H9 (cell line): Measurements from ENCODE around the gene RND2. TPM values are rescaled to one million over a fixed set of nuclear protein-coding genes. Genes with fewer than 3 reads are reported as not detected.
A peak's percentile ranks its signal among the peaks of the same experiment; 100 is the strongest.

Experiments used
- DNase-seq: peaks from one replicate; pipeline ENCODE4 v3.0.0-alpha.2; 2017
- H2AFZ ChIP-seq: one replicate; pipeline ENCODE4 v1.6.1; 2013; ENCODE audit warnings: mild to moderate bottlenecking, low read length, control low read depth, moderate library complexity
- H2AK5ac ChIP-seq: 2 replicates; pipeline ENCODE4 v1.6.1; 2013; ENCODE audit warnings: low read length, control low read depth, mixed read lengths; ENCODE audit not compliant: insufficient read length
- H2BK120ac ChIP-seq: one replicate; pipeline ENCODE4 v1.6.1; 2013; ENCODE audit warnings: low read depth, mild to moderate bottlenecking, low read length, control low read depth, inconsistent platforms; ENCODE audit not compliant: poor library complexity, severe bottlenecking
- H2BK12ac ChIP-seq: 2 replicates; pipeline ENCODE4 v1.6.1; 2013; ENCODE audit warnings: low read length, control low read depth, mixed read lengths, low read depth; ENCODE audit not compliant: insufficient read length
- H2BK15ac ChIP-seq: 2 replicates; pipeline ENCODE4 v1.6.1; 2013; ENCODE audit warnings: low read depth, low read length, control low read depth
- H2BK20ac ChIP-seq: one replicate; pipeline ENCODE4 v1.6.1; 2013; ENCODE audit warnings: low read depth, mild to moderate bottlenecking, low read length, control low read depth, inconsistent platforms; ENCODE audit not compliant: poor library complexity, severe bottlenecking
- H2BK5ac ChIP-seq: 2 replicates; pipeline ENCODE4 v1.6.1; 2013; ENCODE audit warnings: low read length, control low read depth, mixed read lengths; ENCODE audit not compliant: insufficient read length
- H3K14ac ChIP-seq: 2 replicates; pipeline ENCODE4 v1.6.1; 2013; ENCODE audit warnings: low read length, control low read depth; ENCODE audit not compliant: insufficient read depth
- H3K18ac ChIP-seq: 2 replicates; pipeline ENCODE4 v1.6.1; 2013; ENCODE audit warnings: low read depth, mild to moderate bottlenecking, mixed read lengths, low read length, control low read depth; ENCODE audit not compliant: insufficient read length
- H3K23ac ChIP-seq: 2 replicates; pipeline ENCODE4 v1.6.1; 2013; ENCODE audit warnings: low read length, control low read depth, mixed read lengths, low read depth; ENCODE audit not compliant: insufficient read length
- H3K23me2 ChIP-seq: 2 replicates; pipeline ENCODE4 v1.6.1; 2013; ENCODE audit warnings: low read depth, mild to moderate bottlenecking, mixed read lengths, low read length, control low read depth; ENCODE audit not compliant: insufficient read length, poor library complexity, severe bottlenecking
- H3K27ac ChIP-seq: 2 replicates; pipeline ENCODE4 v1.5.1; 2013; ENCODE audit warnings: low read length, control low read depth, mixed read lengths, low read depth; ENCODE audit not compliant: insufficient read length
- H3K27me3 ChIP-seq: 2 replicates; pipeline ENCODE4 v1.6.1; 2013; ENCODE audit warnings: low read length, control low read depth, inconsistent platforms; ENCODE audit not compliant: insufficient read depth
- H3K4ac ChIP-seq: 2 replicates; pipeline ENCODE4 v1.6.1; 2013; ENCODE audit warnings: low read depth, mild to moderate bottlenecking, control low read depth, inconsistent platforms, low read length, moderate library complexity
- H3K4me1 ChIP-seq: 2 replicates; pipeline ENCODE4 v1.6.1; 2013; ENCODE audit warnings: low read length, control low read depth, inconsistent platforms; ENCODE audit not compliant: insufficient read depth
- H3K4me2 ChIP-seq: 2 replicates; pipeline ENCODE4 v1.6.1; 2013; ENCODE audit warnings: low read length, control low read depth, mixed read lengths; ENCODE audit not compliant: insufficient read length, insufficient read depth
- H3K56ac ChIP-seq: 2 replicates; pipeline ENCODE4 v1.6.1; 2013; ENCODE audit warnings: low read depth, mild to moderate bottlenecking, mixed read lengths, low read length, control low read depth; ENCODE audit not compliant: insufficient read length
- H3K79me1 ChIP-seq: 2 replicates; pipeline ENCODE4 v1.6.1; 2013; ENCODE audit warnings: low read depth, mild to moderate bottlenecking, moderate library complexity, low read length, control low read depth, inconsistent platforms; ENCODE audit not compliant: insufficient read depth, poor library complexity, severe bottlenecking
- H3K79me2 ChIP-seq: 2 replicates; pipeline ENCODE4 v1.6.1; 2013; ENCODE audit warnings: low read length, control low read depth, inconsistent platforms; ENCODE audit not compliant: insufficient read depth
- H3K9ac ChIP-seq: 2 replicates; pipeline ENCODE4 v1.6.1; 2013; ENCODE audit warnings: low read length, control low read depth, mixed read lengths; ENCODE audit not compliant: insufficient read length; ENCODE audit errors: extremely low read depth
- H3K9me3 ChIP-seq: one replicate; pipeline ENCODE4 v1.6.1; 2013; ENCODE audit warnings: low read depth, low read length, inconsistent platforms; ENCODE audit not compliant: control insufficient read depth
- H3T11ph ChIP-seq: one replicate; pipeline ENCODE4 v1.6.1; 2013; ENCODE audit warnings: mild to moderate bottlenecking, low read length, control low read depth, inconsistent platforms
- H4K20me1 ChIP-seq: one replicate; pipeline ENCODE4 v1.6.1; 2013; ENCODE audit not compliant: control insufficient read depth, insufficient read length, insufficient read depth
- H4K5ac ChIP-seq: 2 replicates; pipeline ENCODE4 v1.6.1; 2013; ENCODE audit warnings: low read depth, mild to moderate bottlenecking, mixed read lengths, low read length, control low read depth; ENCODE audit not compliant: insufficient read length
- H4K8ac ChIP-seq: replicated peaks from 2 replicates; pipeline ENCODE4 v1.6.1; 2013; ENCODE audit warnings: low read length, control low read depth, mixed read lengths, low read depth; ENCODE audit not compliant: insufficient read length
- H4K91ac ChIP-seq: 2 replicates; pipeline ENCODE4 v1.6.1; 2013; ENCODE audit warnings: low read depth, mild to moderate bottlenecking, moderate library complexity, mixed read lengths, low read length, control low read depth; ENCODE audit not compliant: insufficient read length
- H3K27ac Mint-ChIP-seq, 3 experiments: 2 replicates in 2 of 3; 3 replicates in 1 of 3; pipeline ENCODE4 v1.8.0; 2020 to 2021; ENCODE audit warnings: mixed read lengths in 3 of 3, mild to moderate bottlenecking in 1 of 3, moderate library complexity in 1 of 3
- H3K27me3 Mint-ChIP-seq: 2 replicates; pipeline ENCODE4 v1.8.0; 2021; ENCODE audit warnings: low read depth, mild to moderate bottlenecking, moderate library complexity, mixed read lengths
- H3K36me3 Mint-ChIP-seq, 3 experiments: 2 replicates in 2 of 3; 3 replicates in 1 of 3; pipeline ENCODE4 v1.8.0; 2020 to 2021; ENCODE audit warnings: low read depth in 3 of 3, mixed read lengths in 3 of 3; ENCODE audit not compliant: insufficient read depth in 1 of 3
- H3K4me1 Mint-ChIP-seq, 2 experiments: 2 replicates each; pipeline ENCODE4 v1.8.0; 2020; ENCODE audit warnings: mixed read lengths in 2 of 2
- H3K4me3 Mint-ChIP-seq, 2 experiments: 2 replicates in 1 of 2; 3 replicates in 1 of 2; pipeline ENCODE4 v1.8.0; 2020 to 2021; ENCODE audit warnings: mild to moderate bottlenecking in 2 of 2, mixed read lengths in 2 of 2, moderate library complexity in 1 of 2
- H3K9me3 Mint-ChIP-seq, 2 experiments: 2 replicates in 1 of 2; 3 replicates in 1 of 2; pipeline ENCODE4 v1.8.0; 2020; ENCODE audit warnings: mild to moderate bottlenecking in 2 of 2, mixed read lengths in 2 of 2, moderate library complexity in 1 of 2
- CTCF ChIP-seq: fragments of 200-600 bp; sonication (generic); conservative IDR thresholded peaks from 3 replicates; pipeline ENCODE4 v1.8.0; 2021; ENCODE audit warnings: antibody characterized with exemption, mild to moderate bottlenecking
- WGBS: extraction: QIAGEN DNeasy Blood & Tissue Kit; methylation state at CpG from one replicate; pipeline ENCODE4 v1.1.7; 2013; ENCODE audit warnings: missing lambda C conversion rate, low lambda C conversion rate, mixed read lengths; ENCODE audit not compliant: insufficient read length; ENCODE audit errors: extremely low coverage; 5-methylcytosine and 5-hydroxymethylcytosine counted together
- total RNA-seq: library from RNA; stranded (reverse); gene quantifications from 2 replicates; pipeline ENCODE4 v1.2.1, GENCODE V29; 2021

Gene RND2
- total RNA-seq, 1 experiment from 2014 or later = 47.8 TPM

- H3K79me1 ChIP-seq = peaks cover 6% of the 10 kb centered on the region
- peaks cover 15% of the 10 kb centered on the region; the same call in 1 of the 2 replicates for H3K79me2 ChIP-seq
- H2BK15ac ChIP-seq = no peak within 1 kb of the TSS
- H3K4me3 Mint-ChIP-seq = peak within 1 kb of the TSS; percentile 97 to 98
- peak; percentile 100 for DNase-seq
- no peaks in the 10 kb centered on the region for H3K9me3 ChIP-seq
- H3K27ac ChIP-seq = peak within 1 kb of the TSS; percentile 13
- peak within 1 kb of the TSS; percentile 92 for H3K14ac ChIP-seq
- H3K23ac ChIP-seq = no peak within 1 kb of the TSS
- H4K8ac ChIP-seq = peak within 1 kb of the TSS; percentile 58
- peak within 1 kb of the TSS; percentile 40; the same call in 1 of the 2 replicates for H3K4ac ChIP-seq
- H3K27me3 Mint-ChIP-seq = no peaks in the 10 kb centered on the region
- peak within 1 kb of the TSS; percentile 38 for H3K56ac ChIP-seq
- no peaks in the 10 kb centered on the region for H3K27me3 ChIP-seq
- no peaks in the 10 kb centered on the region for H4K20me1 ChIP-seq
- no peak within 1 kb of the TSS for H2AFZ ChIP-seq
- peak within 1 kb of the TSS; percentile 95 for H3K4me2 ChIP-seq
- H2AK5ac ChIP-seq = no peak within 1 kb of the TSS
- TF ChIP-seq CTCF = peak; percentile 89
- no peaks in the 10 kb centered on the region; a peak in 1 of 5 replicates for H3K9me3 Mint-ChIP-seq
- no peak within 1 kb of the TSS for H4K91ac ChIP-seq
- H2BK12ac ChIP-seq = no peak within 1 kb of the TSS
- H2BK5ac ChIP-seq = peak within 1 kb of the TSS; percentile 15
- no peak within 1 kb of the TSS for H3T11ph ChIP-seq
- peaks cover 37 to 58% (median 52%) of the 10 kb centered on the region in 3 experiments for H3K36me3 Mint-ChIP-seq
- H3K23me2 ChIP-seq = peaks cover 10% of the 10 kb centered on the region
- H3K18ac ChIP-seq = peak within 1 kb of the TSS; percentile 81
- H2BK20ac ChIP-seq = no peak within 1 kb of the TSS
- H2BK120ac ChIP-seq = no peak within 1 kb of the TSS
- peak within 1 kb of the TSS; percentile 98 for H3K9ac ChIP-seq
- H4K5ac ChIP-seq = peak within 1 kb of the TSS; percentile 74
- peak within 1 kb of the TSS; percentile 98 to 100 (median 99) for H3K27ac Mint-ChIP-seq
- no CpG with 5 or more reads among the region's 49 CpGs for WGBS
- H3K4me1 Mint-ChIP-seq = peaks cover 20 to 25% of the 10 kb centered on the region in 2 experiments
- H3K4me1 ChIP-seq = no peaks in the 10 kb centered on the region
Observed at GRCh38 chr17:42997984-42998938, 26.8 kb upstream of the RND2 start, which contains the start of gene RPL27. RPL27 (plus strand) TSS chr17:42998419; CDS start chr17:42998751, 332 bp downstream.
